ENCODE data around the gene PARK7.

Gene PARK7

DNA sequence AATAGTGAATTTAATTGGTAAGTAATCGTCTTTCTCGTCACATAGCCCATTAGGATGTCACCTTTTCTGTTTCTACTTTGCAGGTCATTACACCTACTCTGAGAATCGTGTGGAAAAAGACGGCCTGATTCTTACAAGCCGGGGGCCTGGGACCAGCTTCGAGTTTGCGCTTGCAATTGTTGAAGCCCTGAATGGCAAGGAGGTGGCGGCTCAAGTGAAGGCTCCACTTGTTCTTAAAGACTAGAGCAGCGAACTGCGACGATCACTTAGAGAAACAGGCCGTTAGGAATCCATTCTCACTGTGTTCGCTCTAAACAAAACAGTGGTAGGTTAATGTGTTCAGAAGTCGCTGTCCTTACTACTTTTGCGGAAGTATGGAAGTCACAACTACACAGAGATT lies 23.3 kb downstream of the PARK7 start:
- no peak for DNase-seq (ENCODE audit: low read depth)

DNA sequence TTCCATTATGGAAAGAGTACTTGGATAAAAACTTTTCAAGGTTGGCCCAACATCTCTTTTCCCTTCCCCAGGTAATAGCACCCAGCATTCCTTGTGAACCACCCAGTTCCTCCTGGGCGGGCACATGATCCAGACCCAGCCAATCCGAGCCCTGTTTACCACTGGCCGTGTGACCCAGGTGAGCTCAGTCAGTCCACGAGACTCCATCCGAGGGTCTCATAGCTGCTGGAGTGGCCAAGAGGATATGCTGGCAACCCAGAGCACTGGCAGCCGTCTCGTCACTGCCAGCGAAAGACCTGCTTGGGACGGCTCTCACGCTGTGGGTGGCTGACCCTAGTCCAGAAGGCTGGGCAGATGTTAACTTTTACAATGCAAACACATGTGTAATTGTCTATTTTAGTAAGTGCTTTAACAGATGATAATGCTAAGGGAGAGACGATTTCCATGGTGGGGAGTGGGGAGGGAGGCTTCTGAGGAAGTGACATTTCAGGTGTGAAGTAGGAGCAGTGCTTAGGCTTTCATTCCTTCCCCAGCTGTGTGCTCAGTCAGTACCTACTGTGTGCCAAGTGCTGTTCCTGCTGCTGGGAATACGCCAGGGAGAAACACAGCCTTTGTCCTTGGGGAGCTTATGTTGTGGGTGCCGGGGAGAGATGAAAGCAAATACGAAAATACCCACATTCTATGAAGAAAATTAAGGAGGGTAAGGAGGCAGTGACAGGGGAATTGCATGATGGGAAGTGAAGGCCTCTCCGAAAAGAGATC lies 24.5 kb downstream of the PARK7 start:
- no peak for DNase-seq (ENCODE audit: low read depth)

DNA sequence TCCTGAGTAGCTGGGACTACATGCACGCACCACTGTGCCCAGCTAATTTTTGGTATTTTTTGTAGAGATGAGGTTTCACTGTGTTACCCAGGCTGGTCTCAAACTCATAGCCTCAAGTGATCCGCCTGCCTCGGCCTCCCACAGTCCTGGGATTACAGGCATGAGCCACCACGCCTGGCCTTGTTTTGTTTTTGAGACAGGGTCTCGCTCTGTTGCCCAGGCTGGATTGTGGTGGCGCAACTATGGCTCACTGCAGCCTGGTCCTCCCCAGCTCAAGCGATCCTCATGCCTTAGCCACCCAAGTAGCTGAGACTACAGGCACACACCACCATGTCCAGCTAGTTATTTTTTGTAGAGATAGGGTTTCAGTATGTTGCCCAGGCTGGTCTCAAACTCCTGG lies 26.0 kb downstream of the PARK7 start:
- DNase-seq (ENCODE audit: low read depth), result no peak

DNA sequence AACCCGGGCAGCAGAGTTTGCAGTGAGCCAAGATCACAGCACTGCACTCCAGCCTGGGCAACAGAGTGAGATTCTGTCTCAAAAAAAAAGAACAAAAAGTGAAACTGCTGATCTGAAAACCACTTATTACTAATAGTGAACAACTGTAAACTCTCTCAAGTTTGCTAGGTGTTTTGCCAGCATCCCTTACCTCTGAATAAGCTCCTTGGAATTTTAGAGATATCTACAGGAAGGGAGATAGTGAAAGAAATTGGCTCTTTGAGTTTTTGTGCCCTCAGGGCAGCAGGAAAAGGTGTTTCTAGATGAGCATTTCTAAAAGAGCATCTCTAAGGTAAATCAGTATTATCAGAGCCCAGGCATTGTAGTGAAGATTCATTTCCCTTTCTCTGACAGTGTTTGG lies 27.1 kb downstream of the PARK7 start:
- no peak for DNase-seq (ENCODE audit: low read depth)

DNA sequence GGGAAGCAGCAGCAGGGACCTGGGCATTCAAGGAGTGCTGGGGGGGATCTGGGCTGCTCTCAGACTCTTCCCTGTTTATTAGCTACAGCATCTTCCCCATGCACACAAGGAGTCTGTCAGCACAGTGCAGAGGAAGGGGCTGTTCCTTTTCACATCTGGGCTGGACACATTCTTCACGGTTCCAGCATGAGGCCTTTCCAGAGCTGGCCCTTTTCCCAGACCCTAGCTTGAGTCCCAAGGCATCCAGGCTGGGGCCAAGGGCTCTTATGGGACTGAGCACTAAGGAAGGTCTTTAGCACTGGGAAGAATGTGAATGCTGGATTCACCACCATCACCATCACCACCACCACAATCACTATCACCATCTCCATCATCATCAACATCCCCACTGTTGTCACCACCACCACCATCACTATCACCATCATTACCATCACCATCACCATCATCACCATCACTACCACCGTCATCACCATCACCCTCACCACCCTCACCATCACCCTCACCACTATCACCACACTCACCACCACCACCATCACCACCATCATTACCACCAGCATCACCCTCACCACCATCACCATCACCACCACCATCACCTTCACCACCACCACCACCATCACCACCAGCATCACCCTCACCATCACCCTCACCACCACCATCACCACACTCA lies 28.4 kb downstream of the PARK7 start:
- no peak for DNase-seq (ENCODE audit: low read depth)

DNA sequence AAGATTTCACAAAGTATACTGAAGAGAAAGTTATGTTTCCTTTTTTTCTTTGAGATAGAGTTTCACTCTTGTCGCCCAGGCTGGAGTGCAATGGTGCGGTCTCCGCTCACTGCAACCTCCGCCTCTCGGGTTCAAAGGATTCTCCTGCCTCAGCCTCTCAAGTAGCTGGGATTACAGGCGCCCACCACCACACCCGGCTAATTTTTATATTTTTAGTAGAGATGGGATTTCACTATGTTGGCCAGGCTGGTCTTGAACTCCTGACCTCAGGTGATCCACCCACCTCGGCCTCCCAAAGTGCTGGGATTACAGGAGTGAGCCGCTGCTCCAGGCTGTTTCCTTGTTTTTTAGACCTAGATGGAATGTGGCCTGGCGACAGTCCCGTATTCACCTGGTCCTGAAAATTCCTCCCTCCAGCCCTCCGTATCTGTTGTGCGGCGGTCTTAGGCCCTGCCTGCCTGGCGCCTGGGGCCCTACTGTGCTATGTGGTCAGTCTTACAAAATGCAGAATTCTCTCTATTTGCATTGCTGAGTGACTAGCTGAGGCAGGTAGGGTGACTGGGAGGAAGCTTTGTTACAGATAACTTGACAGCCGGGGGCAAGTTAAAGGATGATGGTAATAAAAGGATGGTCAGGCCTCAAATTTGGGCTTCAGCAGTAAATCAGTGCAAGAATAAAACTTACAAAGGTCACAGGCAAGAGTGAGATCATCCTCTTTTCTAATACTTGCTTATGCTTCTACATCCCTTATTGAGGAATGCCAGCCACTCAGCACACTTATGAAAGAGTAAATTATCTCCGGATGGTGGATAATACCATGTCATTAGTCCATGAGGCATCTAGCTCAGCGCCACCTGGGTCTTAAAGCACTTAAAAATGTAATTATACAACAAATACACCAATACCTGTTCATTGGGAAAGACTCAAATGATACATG lies 30.3 kb downstream of the PARK7 start:
- DNase-seq (ENCODE audit: low read depth), result no peak

DNA sequence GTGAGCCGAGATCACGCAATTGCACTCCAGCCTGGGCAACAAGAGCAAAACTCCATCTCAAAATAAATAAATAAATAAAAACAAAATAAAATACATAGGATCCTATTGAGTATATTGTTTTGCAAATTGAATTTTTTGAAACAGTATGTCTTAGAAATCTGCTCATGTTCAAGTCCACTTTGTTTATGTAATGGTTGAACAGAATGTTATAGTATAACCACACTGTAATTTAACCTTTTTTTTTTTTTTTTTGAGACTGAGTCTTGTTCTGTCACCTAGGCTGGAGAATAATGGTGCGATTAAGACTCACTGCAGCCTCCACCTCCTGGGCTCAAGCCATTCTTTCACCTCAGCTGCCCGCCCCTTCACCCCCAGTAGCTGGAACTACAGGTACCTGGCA lies 31.4 kb downstream of the PARK7 start:
- no peak for DNase-seq (ENCODE audit: low read depth)

DNA sequence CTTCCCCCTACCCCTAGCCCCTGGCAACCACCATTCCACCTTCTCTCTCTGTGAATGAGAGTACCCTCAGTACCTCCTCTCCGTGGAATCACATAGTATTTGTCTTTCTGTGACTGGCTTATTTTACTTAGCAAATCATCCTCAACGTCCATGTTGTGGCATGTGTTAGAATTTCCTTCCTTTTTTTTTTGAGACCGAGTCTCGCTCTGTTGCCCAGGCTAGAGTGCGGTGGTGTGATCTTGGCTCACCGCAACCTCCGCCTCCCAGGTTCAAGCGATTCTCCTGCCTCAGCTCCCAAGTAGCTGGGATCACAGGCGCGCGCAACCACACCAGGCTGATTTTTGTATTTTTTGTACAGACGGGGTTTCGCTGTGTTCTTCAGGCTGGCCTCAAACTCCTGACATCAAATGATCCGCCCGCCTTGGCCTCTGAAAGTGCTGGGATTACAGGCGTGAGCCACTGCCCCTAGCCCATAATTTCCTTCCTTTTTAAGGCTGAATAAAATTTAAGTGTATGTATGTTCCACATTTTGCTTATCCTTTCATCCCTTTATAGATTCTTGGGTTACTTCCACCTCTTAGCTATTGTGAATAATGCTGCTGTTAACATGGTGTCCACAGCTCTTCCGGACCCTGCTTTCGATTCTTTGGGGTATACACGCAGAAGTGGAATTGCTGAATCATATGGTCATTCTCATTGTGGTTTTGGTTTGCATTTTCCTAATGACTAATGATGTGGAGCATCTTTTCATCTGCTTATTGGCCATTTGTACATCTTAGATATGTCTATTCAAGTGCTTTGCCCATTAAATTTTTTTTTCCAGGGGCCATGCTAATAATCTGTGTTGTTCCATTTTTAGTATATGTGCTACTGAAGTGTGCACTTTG lies 32.3 kb downstream of the PARK7 start:
- DNase-seq (ENCODE audit: low read depth), result no peak

DNA sequence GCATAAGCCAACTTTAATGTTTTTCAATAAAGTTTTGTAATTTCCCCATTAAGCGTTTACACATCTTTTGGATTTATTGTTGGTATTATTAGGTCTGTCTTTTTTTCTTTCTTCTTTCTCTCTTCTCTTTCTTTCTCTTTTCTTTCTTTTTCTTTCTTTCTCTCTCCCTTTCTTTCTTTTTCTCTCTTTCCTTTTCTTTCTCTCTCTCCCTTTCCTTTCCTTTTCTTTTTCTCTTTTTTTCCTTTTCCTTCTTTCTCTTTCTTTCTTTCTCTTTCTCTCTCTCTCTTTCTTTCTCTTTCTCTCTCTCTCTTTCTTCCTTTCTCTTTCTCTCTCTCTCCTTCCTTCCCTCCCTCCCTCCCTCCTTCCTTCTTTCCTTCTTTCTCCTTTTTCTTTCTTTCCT lies 33.3 kb downstream of the PARK7 start:
- DNase-seq (ENCODE audit: low read depth), result no peak

DNA sequence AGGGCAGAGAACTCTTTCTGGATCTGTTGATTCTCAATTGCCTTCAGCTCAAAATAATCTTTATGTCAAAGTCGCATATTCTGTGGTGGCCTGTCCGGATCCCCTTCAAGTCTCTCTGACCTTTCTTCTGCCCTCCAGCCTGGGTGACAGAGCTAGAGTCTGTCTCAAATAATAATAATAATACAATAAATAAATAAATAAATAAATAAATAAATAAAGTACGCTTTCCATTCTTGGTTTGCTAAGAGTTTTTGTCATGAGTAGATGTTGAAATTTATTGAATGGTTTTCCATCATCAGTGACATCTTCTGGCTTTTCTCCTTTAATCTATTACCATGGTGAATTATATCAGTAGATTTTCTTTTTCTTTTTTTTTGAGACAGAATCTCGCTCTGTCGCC lies 33.9 kb downstream of the PARK7 start:
- no peak for DNase-seq (ENCODE audit: low read depth)

DNA sequence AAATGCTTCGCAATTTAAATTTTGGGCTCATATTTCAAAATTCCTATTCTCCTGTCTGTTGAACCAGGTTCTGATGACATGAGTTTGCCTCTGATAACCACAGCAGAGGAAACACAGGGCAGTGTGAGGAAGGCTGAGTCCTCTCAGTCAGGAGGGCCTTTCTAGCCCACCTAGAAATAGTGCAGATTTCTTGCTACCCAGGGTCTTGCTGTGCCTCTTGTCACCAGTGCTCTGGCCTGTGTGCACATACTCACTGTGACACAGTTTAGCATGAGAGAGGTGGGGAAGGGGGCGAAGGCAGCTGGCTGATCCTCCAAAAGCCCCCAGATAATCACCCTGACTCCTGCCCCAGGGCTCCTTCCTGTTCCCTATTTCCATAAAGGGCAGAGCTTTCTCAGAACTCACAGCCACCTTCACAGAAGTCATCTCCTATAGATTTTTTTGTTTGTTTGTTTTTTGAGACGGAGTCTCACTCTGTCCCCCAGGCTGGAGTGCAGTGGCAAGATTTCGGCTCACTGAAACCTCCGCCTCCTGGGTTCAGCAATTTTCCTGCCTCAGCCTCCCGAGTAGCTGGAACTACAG lies 40.9 kb downstream of the PARK7 start:
- DNase-seq (ENCODE audit: low read depth), result no peak

DNA sequence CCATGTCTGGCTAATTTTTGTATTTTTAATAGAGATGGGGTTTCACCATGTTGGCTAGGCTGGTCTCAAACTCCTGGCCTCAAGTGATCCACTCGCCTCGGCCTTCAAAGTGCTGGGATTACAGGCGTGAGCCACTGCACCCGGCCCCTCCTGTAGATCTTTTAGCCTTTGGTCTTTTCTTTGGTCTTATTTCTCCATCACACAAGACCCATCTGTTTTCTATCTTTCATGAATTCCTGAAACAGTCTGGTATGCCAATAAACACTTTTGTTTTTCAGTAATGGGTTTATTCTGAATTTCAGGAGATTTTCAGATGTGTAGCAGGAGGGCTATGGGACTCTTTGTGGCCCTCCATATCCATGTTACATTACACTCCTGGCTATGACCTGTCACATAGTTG lies 41.4 kb downstream of the PARK7 start:
- DNase-seq (ENCODE audit: low read depth), result no peak

DNA sequence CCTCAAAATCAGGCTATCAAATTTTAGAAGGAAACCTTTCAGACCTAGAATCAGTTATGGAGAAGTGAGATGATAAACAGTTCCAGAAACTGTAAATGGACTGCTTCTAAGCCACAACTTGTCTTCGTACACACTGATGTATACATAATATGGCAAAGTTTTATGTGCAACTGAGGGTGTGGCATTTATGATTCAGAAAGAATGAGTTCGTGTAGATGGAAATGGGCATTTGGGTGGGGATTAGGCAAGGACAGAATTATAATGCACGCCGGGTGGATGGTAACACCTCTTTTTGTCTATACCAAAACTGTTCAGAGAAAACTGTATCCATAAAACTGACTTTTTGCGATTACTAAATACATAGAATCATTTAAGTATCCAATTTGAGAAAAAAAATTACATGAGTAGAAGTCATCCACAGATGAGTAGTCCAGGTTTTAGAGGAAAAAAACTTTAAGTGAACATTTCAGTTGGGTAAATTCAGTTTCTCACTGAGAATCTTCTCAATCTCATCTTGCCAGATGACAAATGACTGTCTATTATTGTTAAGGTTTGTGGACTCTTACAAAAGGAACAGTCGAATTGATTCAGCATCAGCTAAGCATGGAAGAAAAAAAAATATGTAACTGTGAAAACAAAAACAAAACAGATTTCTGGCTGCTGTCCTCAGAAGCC lies 42.1 kb downstream of the PARK7 start:
- no peak for DNase-seq (ENCODE audit: low read depth)

DNA sequence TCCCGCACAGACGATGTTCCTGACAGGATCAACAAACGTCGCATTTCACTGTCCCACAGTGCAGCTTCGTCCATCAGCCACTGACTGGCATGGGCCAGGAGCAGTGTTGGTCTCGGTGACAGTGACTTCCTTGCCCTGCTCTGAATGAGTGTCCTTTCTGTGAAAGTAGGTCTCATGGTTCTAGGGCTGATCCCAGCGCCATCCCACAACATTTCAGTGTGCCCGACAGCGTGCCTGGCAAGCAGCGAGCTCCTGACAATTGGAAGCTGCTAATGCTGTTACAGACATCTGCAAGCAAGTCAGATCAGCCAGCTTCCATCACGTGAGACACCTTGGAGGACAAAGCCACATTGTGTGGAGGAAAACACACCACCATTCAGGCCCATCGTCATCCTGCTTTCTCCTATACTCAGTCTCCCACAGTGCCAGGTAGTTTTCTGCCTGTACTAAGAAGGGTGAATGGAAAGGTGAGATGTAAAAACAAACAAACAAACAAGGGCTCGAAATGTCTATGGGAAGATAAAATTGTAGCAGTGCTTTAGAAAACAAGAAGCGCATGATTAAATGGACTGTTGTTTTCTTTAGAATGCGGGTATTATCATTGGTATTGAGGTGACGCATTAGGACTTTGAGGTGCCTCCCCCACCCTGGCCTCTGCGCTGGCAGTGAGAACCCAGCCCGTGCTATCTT lies 42.7 kb downstream of the PARK7 start:
- DNase-seq (ENCODE audit: low read depth), result no peak

DNA sequence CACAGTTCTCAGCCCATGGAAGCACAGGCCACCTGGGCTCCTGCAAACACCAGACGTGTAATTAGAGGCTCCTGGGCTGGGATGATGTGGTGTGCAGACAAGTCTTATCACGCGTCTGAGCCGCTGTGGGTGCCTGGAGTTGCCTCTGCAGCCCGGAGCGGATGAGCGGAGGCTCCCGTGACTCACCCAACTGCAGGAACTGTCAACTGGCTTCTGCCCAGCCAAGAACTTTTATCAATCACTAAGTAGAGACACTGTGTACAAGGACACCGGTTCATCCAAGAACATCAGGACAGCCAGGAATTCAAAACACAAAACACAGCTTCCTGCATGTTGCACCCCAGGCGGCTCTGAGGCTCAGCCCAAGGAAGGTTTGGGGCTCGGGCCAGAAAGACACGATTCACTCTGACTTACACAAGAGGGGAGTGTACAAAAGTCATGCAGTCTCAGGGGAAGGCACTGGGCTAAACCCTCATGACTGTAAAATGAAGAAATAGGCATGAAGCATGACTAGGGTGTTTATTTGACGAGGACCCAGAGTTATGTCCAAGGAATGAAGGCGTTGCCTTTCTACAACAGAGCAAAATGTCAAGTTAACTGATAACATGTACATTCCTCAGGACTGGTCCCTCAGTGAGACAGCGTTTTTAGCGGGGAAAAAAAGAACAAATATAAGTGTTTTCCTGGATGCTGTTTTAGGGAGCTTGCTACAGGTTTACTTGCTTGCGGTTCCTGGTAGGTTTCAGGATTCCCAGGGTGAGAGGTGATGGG lies 43.5 kb downstream of the PARK7 start:
- peak; percentile 97 for DNase-seq (ENCODE audit: low read depth)

DNA sequence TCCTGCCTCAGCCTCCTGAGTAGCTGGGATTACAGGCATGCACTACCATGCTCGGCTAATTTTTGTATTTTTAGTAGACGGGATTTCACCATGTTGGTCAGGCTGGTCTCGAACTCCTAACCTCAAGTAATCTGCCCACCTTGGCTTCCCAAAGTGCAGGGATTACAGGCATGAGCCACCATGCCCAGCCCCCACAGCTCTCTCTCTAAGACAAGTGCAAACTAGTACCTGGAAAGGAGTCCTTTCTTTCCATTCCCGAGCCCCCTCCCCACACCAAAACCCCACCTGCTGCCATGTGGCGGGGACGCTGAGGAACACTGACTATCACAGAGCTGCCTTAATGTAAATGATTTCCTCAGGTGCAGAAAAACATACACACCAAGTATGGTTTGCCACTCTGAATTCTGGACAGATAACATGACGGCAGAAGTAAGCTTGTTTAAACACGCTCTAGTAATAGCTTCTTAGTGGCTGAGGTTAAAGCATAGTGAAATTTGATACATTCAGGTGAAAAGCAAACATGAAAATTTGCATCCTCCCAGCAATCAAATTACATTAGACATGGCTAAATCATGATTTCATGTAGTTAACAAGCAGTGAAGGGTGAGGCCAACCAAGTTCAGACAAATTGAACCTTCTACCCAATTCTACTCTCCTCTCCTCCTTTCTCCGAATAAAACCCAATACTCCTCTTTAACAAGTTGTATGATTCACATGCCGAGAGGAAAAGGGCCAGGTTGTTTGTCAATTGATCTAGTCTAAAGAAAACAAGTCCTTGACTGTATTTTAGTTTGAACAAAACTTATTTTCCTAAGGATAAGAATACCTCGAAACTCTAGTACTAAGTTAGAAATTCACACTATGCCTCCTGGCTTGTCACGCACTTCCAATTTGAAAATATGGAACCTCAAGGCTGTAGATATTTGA lies 44.8 kb downstream of the PARK7 start:
- DNase-seq (ENCODE audit: low read depth), result no peak

DNA sequence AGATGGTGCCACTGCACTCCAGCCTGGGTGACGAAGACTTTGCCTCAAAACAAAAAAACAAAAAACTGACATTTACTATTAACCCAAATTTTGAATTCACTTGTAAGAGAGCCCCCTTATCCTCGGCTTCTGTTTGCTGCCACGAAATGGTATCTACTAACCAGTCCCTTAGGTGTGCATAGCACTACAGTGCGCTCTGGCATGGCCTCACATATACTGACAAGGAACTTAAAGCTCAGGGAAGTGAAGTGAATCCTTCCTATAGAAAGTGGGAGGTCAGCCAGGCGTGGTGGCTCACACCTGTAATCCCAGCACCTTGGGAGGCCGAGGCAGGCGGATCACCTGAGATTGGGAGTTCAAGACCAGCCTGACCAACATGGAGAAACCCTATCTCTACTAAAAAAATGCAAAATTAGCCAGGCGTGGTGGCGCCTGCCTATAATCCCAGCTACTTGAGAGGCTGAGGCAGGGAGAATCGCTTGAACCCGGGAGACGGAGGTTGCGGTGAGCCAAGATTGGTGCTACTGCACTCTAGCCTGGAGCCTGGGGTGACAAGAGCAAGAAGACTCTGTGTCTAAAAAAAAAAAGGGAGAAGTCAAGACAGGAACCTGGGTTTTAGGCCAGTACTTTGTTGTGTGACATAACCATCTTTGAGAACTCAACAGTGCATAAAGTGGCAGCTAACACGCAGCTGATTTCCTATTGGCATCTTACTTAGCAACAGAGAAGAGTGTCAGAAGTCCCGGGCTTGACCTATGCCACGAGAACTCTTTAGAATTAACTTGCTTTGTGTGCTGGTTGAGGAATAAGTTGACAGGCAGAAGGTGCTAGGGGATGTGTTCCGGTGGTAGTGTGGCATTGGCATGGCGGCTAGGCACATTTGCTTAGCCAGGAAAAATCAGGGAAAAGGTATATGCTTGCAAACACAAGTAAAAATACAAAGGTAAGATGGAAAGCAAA lies 47.8 kb downstream of the PARK7 start:
- no peak for DNase-seq (ENCODE audit: low read depth)

Data from GM04504 (cell line).